Posterior vena cava (tissue), 2 donors: Measurements from ENCODE around the gene NAAA. TPM values are rescaled to one million over a fixed set of nuclear protein-coding genes. Genes with fewer than 3 reads are reported as not detected.
"Not testable (repeated sequence)": the region's sequence is repeated elsewhere in the genome, so short reads cannot be mapped to it uniquely, and the experiment has no call there.

ENCODE experiments used
- DNase-seq: peaks from one replicate; pipeline ENCODE4 v3.0.0-alpha.2; 2020; ENCODE audit warnings: low spot score
- intact Hi-C, 2 donors: fragments of 100-400 bp; cut with DNase I; formaldehyde crosslinking; loops; one replicate each; pipeline versions ENCODE4 v1.14.1 to v1.14.2; 2022 to 2023
- total RNA-seq, 2 donors: library from RNA; stranded (reverse); fragmentation: NEBNext Ultra II Directional; extraction: Animal tissue kit (Norgen Biotek cat#: 25700); gene quantifications; one replicate each; pipeline ENCODE4 v1.2.1, GENCODE V29; 2021
- donor health status: DM: yes; HTN: yes; CAD: no.
- donor health status: DM: yes; HTN: yes; CAD: no.

The NAAA gene
- total RNA-seq, 2 donors from 2014 or later, result 17.2 to 40.4 TPM

DNA sequence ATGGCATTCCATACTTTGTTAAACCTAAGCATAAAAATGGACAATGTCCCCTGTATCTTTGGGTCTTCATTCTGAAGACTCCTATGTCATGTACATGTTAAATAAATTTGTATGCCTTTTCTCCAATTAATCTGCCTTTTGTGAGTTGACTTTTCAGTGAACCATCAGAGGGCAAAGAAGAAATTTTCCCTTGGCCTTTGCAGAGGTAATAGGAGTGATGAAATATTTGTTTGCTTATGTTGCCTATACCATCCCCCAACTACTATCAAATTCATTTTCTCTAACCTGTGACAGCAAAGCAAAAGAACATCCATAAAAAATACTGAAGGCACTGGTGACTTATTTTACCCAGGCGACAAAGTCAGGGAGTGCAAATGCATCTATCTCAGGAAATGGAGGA lies 18.2 kb downstream of the NAAA start:
- intact Hi-C loops, result no loop called here
- no peak for DNase-seq

DNA sequence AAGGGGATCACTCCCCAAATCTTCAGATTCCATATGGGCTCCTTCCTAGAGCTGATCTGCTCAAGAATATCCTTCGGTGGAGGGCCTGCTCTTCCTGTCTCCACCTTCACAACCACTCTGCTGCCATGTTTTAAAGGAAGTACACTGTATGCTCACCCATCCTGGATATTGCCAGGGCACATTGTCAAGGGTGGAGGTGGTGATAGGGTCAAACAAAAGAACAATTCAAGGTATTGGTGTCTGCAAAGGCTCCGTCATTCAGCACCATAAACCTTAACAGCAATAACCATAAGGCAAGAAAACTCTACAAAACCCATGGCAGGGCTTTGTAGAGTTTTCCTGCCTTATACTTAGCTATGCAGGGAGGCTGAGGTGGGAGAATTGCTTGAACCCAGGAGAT lies 18.9 kb downstream of the NAAA start:
- intact Hi-C loops, result no loop called here
- no peak for DNase-seq

DNA sequence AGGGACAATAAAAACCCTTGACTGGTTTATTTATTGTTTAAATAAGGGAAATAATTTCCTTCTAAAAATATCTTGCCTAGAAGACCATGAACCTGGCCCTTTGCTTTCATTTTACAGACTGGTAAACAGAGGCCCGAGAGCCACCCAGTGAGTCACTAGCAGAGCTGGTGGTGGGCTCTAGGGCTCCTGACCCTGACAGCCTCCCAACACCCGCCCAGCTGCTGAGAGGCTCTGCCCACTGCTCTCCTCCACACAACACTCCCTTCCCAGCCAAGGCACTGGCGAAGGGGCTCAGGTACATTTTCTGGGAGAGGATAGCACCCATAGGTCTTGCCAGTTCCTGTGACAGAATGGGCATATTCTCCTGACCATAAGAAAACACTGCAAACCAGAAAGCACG lies 20.5 kb downstream of the NAAA start:
- intact Hi-C loops, result no loop called here

DNA sequence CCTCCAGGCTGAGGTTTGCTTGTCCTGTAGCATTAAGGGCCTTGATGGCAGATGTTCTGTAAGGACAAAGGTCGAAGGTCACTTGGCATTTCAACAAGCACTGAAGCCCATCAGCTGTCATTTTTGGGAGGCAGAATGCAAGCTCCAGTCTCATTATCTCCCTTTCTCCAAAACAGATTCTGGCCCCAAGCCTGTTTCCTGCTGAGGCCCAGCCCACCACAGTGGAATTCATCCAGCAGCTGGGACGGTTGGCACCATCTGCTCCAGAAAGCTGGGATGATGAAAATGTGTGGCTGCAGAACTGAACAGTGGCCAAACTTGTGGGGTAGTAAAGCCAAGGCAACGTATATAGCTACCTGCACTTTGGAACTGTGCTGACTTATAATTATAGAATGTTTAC lies 20.9 kb downstream of the NAAA start:
- DNase-seq, result no peak
- intact Hi-C loops, result no loop called here

More for the DNA sequence above, 20.5 kb downstream of the NAAA start:
- DNase-seq, result no peak

DNA sequence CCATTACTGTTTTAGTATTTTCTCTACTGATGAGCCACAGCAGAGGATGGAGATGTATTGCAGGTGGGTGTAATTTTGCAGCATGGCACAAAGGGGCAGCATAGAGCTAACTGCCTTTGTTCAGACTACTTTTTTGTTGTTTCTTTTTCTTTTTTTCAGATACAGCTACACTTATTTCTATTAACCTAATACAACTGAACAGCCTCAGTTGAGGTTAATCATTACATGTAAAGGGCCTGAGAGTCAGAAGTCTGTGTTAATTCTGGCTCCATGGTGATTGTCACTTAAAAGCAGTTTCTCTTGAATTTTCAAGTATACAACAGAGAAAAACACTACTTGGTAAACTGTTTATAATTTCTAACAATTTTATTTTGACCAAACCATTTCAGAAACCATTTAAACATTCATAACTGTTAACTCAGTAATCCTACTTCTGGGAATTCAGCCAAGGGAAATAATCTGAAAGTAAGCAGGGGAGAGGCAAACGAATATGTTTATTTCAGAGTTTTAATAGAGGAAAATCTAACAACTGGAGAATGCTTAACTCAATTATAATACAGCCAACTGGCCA lies 24.6 kb downstream of the NAAA start:
- intact Hi-C loops, result no loop called here
- no peak for DNase-seq

DNA sequence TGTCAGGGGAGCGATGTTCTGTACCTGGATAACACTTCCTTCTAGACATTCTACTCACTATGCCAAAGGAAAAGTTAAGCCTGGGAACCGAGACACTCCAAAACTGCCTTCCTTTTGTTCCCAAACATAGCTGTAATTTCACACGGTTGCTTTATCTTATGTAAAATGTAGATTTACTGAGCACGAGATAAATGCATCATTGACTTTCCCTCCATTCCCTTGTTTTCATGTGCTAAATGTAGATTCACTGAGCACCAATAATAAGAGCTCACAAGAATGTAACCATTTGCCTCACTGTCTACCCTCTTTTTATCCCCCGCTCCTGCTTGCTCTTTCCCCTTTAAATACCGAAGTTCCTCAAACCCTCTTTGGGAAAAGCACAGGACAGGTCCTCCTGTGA lies 27.8 kb downstream of the NAAA start:
- intact Hi-C loops, result no loop called here
- DNase-seq, result no peak

DNA sequence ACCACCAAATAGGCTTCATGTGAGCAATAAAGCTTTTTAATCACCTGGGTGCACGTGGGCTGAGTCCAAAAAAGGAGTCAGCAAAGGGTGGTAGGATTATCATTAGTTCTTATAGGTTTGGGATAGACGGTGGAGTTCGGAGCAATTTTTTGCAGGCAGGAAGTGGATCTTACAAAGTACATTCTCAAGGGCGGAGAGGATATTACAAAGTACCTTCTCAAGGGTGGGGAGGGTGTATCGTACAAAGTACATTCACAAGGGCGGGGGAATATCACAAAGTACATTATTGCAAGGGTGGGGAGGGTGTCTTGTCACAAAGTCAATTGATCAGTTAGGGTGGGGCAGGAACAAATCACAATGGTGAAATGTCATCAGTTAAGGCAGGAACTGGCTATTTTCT lies 30.0 kb downstream of the NAAA start:
- intact Hi-C loops, result not testable (repeated sequence)
- DNase-seq, result peak; percentile 4

DNA sequence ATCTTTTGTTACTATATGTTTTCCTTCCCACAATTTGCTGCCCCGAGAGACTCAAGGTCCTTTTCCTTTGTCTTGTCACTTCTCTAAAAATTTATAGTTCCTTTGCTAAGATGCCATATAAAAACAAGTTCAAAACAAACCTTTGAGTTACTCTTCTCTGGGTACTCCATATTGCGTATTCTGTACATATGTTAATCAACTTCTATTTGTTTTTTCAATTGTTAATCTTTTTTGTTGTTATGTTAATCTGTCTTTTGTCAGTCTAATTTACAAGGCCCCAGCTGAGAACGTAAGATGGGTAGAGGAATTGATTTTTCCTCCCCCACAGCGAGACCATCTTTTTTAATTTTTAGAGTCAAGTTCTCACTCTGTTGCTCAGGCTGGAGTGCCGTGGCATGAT lies 31.4 kb downstream of the NAAA start:
- intact Hi-C loops, result no loop called here
- no peak for DNase-seq

DNA sequence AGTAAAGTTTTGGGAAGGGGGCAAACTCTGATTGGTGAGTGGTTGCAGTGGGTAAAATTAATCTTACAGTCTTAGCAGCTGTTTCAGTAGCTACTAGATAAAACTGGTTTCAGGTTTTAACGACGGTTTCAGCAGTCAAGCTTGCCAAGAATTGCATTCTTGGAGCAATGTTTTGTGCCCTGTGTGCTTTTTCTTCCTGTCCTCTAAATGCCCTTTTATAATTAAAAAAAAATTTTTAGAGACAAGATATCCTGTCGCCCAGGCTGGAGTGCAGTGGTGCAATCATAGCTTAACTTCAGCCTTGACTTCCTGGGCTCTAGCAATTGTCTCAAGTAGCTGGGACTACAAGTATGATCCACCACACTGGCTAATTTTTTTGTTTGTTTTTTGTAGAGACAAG lies 32.3 kb downstream of the NAAA start:
- intact Hi-C loops, result no loop called here

DNA sequence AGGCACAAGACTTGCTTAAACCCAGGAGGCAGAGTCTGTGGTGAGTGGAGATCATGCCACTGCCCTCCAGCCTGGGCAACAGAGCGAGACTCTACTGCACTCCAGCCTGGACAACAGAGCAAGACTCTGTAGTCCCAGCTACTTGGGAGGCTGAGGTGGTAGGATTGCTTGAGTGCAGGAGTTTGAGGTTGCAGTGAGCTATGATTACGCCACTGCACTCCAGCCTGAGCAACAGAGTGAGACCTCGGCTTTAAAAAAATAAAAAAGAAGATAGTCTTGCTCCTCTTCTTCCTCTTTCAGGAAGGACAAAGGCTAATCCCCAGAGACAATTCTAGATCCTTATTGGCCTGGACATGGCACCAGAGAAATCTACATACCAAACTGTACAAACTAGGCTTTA lies 32.8 kb downstream of the NAAA start:
- intact Hi-C loops, result no loop called here
- DNase-seq, result peak; percentile 49

More for the DNA sequence above, 32.3 kb downstream of the NAAA start:
- no peak for DNase-seq

DNA sequence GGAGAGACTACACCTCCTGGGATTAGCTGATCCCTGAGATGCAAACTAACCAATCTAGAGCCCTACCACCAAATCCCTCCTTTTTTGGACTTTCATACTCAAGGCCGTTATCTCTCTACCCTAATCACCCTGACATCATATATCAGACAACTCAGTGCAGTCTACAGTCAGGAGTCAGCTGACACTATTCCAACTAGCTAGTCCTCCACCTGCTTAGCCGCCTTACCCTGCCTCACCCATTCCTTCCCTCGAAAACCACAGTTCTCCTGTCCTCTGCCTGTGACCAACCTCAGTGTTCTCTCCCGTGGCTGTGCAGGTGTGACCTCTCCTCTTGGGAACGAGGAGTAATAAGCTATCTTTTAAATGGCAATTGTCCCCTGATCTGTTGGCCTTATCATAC lies 36.7 kb downstream of the NAAA start:
- intact Hi-C loops, result no loop called here
- peak; percentile 5 for DNase-seq

DNA sequence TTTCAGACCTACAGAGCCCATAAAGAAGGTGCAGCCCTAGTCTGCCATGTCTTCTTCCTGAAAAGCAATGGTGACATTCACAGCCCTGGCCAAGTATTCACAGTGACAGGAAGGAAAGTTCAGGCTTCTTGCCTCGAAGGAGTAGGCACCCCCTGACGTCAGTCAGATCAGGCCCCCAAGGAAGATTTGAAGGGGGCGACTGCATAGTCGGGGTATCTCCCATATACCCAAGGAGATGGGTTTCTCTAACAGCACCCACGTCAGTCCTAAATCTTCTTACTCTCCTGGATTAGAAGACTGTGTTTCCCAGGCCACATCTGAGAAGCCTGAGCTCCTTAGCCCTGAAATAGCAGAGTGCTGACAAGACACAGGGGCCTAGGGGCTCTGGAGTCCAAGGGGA lies 38.5 kb downstream of the NAAA start, which contains the start of gene PPEF2:
TSS of gene PPEF2 (minus strand) at position 101 of the 400 bp plus-strand sequence. CDS start 6,127 bp downstream, outside the sequence.
- intact Hi-C loops, result no loop called here
- DNase-seq, result no peak

DNA sequence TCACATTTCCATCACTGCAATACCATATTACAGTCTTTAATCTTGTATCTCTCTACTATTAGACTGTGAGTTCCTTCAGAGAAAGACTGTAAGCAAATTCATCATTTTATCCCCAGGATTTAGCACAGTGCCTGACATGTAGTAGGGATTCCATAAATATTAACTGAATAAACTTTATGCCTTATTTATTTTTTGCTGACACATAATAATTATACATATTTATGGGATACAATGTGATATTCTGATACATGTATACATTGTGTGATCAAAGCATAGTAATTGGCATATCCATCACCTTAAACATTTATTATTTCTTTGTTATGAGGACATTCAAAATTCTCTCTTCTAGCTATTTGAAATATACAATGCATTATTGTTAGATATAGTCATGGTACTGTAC lies 42.3 kb downstream of the NAAA start:
- intact Hi-C loops, result no loop called here

DNA sequence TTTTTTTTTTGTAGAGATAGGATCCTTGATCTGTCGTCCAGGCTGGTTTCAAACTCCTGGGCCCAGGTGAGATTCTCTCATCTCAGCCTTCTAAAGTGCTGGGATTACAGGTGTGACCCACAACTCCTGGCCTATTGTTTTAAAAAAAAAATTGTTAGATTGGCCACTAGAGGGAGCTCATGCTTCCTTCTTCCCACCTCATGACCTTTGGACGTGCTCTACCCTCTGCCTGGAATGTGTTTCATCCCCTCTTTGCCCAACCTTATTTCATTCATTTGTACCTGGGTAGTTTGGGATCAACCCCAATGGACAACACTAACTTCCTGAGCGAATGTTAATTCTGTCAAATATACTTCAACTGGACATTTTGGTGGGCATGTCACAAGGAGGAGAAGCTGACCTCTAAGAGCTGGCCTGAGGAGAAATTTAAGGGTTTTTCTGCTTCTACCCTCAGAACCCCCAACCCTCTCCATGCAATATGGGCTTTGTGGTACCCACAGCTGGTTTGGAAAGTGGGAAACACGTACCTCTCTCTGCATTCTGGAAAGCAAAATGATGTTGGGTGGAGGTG lies 45.0 kb downstream of the NAAA start:
- intact Hi-C loops, result no loop called here
- DNase-seq, result no peak

More for the DNA sequence above, 42.3 kb downstream of the NAAA start:
- no peak for DNase-seq

DNA sequence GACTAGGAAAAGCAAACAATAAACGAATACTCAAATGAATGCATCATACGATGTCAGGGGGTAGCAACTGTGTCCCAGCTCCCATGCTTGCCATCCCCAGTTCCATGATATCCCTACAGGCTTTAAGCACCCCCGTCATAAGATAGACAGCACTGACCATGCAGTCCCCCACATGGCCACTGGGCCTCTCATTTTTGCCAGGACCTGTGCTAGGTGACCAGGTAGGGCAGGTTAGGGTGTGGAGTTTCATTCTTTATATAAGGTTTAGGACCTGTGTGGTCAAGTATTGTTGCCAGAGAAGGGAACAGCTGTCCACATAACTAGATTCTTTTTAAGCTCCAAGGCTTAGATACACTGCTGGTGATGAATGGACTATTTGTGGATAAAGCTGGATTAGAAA lies 48.3 kb downstream of the NAAA start:
- no peak for DNase-seq

DNA sequence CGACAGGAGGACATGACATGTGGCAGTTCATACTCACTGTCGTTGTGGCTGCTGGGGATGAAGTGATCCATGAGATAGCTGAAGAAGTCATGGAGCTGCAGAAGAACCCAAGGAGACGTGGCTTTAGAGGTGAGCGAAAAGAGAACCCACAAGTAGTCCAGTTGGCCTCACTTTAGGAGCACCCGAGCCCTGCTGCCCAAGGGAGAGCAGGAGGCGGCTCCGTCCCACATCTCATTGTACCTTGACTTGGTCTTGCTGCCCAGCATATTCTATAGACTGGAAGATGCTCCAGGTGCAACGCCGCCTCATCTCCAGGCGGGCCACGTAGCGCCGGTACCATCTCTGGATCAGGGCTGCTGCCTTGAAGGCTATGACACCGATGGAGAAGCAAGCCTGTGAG lies 49.2 kb downstream of the NAAA start:
- intact Hi-C loops, result no loop called here
- no peak for DNase-seq

More for the DNA sequence above, 48.3 kb downstream of the NAAA start:
- intact Hi-C loops, result no loop called here

DNA sequence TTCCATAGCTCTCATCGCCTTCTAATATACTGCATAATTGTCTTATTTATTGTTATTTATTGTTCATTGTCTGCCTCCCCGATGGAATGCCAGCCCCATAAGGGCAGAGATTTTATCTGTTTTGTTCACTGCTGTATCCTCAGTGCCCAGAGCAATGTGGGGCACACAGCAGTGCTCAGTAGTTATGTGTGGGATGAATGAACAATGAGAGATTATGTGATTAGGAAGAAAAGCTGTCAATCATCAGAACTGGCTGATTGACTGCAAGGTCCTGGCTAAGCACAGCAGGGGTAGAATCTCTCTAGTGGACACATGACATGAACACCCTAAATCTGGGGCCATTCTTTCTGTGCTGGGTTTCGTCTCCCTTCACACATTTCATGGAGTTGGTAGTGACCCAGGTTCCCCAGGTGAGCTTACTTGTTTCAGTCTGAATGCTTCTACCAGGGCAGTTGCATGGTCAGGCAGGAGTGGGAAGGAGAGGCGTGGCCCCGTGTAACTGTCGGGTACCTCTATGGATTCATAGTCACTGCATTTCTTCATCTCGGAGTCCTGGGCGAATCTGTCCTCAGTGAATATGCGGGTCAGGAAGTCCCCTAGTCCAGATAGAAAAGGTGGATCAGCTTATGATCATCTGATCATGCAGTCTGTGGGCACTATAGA lies 51.1 kb downstream of the NAAA start:
- intact Hi-C loops, result no loop called here
- no peak for DNase-seq

DNA sequence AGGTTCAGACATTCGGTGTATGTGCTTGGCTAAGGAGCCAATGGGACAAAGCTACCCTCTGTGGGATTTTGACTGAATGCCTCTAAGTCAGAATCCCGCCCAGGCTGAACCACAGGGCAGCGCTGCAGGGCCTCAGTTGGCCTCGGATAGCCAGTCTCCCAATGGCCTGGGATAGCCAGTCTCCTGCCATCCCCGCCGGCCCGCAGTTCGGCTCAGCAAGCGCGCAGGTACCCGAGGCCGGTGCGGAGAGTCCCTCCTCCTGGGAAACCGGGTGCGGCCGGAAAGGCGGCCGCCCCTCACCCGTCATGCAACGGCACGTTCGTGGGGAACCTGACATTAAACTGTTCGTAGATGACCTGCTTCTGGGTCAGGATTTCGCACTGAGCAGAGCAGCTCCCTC lies 54.7 kb downstream of the NAAA start:
- DNase-seq, result no peak
- intact Hi-C loops, result no loop called here

DNA sequence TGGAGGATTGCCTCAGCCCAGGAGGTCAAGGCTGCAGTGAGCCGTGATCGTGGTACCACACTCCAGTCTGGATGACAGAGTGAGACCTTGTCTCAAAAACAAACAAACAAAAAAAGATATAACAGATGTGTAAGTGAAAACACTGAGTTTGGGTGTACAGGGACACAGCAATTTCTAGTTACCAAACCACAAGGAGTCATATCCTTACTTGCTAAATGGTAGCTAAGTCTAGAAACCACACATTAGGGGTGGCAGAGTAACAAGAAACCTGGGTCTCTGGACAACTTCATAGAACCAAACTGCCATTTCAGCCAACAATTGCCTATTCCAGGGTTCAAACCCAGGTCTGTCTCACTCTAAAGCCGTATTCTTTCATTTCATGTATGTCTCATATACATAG lies 59.3 kb downstream of the NAAA start:
- intact Hi-C loops, result no loop called here
- DNase-seq, result no peak

DNA sequence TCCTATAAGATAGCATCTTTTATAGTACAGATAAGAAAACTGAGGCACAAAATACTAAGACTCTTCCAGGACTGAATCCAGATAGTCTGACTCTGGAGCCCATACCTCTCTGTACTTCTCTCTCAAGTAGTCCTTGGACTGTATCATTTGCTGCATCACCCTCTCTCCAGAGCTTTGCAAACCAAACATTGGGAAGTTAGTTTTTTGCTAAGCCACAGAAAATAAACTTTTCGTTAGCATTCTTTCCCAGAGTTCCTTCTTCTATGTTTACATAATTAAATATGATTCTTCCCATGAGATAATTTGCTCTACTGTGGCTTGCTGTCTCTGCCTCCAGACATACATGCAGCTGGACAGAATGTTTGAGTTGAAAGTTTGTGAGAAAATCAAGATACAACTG lies 60.5 kb downstream of the NAAA start:
- DNase-seq, result no peak
- intact Hi-C loops, result no loop called here

DNA sequence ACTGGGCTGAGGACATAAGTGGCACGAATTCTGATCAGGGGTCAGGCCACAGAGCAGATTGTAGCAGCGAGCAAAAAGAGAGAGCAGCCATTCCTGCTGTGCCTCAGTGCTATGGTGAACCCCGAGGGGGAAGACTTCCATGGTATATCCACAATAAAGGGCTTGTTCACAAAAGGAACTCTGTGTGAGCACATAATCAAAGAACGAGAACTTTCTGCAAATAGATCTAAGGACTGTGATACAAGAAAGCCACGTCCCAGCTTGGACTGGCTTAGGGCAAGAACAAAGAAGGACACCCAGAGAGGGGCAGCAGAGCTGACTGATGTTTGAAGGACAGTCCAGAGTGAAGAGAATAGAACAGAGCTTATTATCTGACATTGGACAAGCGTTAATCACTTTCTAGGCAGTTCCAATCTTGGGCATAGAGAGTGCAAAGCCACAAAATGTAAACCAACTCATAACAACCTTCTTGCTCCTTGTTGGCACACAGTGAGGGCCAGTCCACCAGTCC lies 62.5 kb downstream of the NAAA start:
- intact Hi-C loops, result no loop called here
- peak; percentile 17 for DNase-seq
